PC-3 (cell line): Measurements from ENCODE around the gene PTPRN2.

Experiments
- CTCF ChIP-seq: fragments of 300-600 bp; sonication (generic); conservative IDR thresholded peaks from 2 replicates; pipeline ENCODE4 v1.5.1; 2017; ENCODE audit warnings: antibody characterized with exemption, low read depth, mild to moderate bottlenecking, low read length
- EZH2 ChIP-seq: fragments of 300-600 bp; sonication (generic); IDR thresholded peaks from one replicate; pipeline ENCODE4 v1.6.1; 2017; ENCODE audit warnings: antibody characterized with exemption, mild to moderate bottlenecking, low read length; ENCODE audit not compliant: unreplicated experiment
- EZH2phosphoT487 ChIP-seq: fragments of 300-600 bp; sonication (generic); IDR thresholded peaks from 2 replicates; pipeline ENCODE4 v1.6.1; 2018; ENCODE audit warnings: mild to moderate bottlenecking, antibody characterized with exemption, low read length, borderline replicate concordance

DNA sequence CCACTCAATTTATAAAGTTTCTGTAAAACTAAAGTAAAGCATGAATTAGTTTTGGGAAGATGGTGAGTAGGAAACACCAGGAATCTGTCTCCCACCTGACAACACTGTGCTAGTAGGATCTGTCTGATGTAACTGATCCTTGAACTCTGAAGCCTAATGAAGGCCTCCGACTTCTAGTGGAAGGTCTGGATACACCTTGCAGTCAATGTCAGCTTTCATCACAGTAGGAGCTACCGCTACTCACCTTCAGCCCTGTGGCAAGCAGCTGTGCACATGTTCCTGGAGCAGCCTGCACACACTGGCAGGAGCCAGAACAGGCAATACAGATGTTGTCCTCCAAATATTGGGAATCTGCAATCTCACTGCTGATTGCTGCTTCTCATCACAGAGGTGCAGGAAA is 471.4 kb downstream of the PTPRN2 start:
- TF ChIP-seq CTCF = no peak
- TF ChIP-seq EZH2phosphoT487 = no peak
- TF ChIP-seq EZH2 = no peak
